ENCODE data around the gene JTB. TPM values are rescaled to one million over a fixed set of nuclear protein-coding genes. Genes with fewer than 3 reads are reported as not detected.

Gene JTB
- total and polyA plus RNA-seq, 9 of the 15 experiments (the other 6 are each of a cell fraction or from before 2014, with no cell fraction given) = 24.7 to 308 (median 151) TPM

DNA sequence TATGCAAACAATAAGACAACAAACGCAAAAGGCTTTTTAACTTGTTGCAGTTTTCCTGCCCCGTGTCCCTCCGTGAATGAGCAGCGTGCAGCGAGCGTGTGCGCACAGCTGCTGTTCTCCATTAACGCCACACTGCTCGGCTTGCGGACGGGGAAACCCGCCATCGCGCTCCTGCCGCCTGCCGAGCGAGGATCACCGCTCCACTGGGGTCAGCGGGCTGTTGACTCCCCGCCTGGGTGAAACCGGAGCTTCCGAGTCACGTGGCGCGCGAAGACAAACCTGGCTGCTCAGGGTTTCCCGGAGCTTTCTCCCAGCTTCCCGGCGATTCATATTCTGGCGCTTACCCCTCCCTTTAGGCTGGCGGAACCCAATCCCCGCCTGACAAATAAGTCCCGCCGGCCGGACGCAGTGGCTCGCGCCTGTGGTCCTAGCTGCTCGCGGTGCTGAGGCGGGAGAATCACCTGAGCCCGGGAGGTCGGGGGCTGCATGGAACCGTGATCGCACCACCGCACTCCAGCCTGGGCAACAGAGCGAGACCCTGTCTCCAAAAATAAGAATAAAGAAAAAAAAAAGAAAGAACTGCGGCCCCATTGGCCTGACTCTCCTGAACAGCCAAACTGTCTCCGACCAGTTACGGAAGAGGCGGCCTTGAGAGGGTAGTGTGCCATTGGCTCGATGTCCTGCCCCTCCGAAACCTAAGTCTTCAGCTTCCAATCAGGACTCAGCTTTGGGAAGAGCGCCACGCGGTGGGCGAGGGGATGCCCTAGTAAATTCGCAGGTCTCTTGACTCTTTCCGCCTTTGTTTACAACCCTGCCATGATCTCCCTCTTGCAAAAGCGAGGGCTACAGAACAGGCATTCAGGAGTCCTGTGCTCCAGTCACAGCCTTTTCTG, 10.1 kb downstream of the JTB start, which contains the start of gene CREB3L4 (continued):
- TF ChIP-seq THRA (IDR thresholded peaks at IDR 0.05) (no peak), SP2 (IDR thresholded peaks at IDR 0.05; ENCODE audit: extremely low read depth, low read depth, low read length, poor library complexity, severe bottlenecking) (peak; percentile 79), SP1 (CRISPR knock-in tag; IDR thresholded peaks at IDR 0.05) (peak; percentile 63; the same call in 1 of the 2 replicates), SUPT5H (IDR thresholded peaks at IDR 0.05) (peak; percentile 89), TCF7 (IDR thresholded peaks at IDR 0.05; ENCODE audit: borderline replicate concordance) (no peak), DLX4 (CRISPR knock-in tag; IDR thresholded peaks at IDR 0.05) (no peak), FOS (IDR thresholded peaks at IDR 0.05; ENCODE audit: extremely low read depth, insufficient read length) (peak; percentile 94), SMARCA4 (IDR thresholded peaks at IDR 0.05) (peak; percentile 75; the same call in 1 of the 2 replicates), ZKSCAN1 (IDR thresholded peaks at IDR 0.05; ENCODE audit: low read depth, low read length) (peak; percentile 9; the same call in 1 of the 2 replicates), MCM5 (IDR thresholded peaks at IDR 0.05; ENCODE audit: low read depth) (no peak), ARID4B (CRISPR knock-in tag; IDR thresholded peaks at IDR 0.05) (peak; percentile 15; the same call in 1 of the 2 replicates), ETV1 (tag; conservative IDR thresholded peaks at IDR 0.05; ENCODE audit: low read depth) (no peak)
- TF ChIP-seq, protein P1, sequence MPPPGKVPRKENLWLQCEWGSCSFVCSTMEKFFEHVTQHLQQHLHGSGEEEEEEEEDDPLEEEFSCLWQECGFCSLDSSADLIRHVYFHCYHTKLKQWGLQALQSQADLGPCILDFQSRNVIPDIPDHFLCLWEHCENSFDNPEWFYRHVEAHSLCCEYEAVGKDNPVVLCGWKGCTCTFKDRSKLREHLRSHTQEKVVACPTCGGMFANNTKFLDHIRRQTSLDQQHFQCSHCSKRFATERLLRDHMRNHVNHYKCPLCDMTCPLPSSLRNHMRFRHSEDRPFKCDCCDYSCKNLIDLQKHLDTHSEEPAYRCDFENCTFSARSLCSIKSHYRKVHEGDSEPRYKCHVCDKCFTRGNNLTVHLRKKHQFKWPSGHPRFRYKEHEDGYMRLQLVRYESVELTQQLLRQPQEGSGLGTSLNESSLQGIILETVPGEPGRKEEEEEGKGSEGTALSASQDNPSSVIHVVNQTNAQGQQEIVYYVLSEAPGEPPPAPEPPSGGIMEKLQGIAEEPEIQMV (tag; conservative IDR thresholded peaks at IDR 0.05; ENCODE audit: low read depth) = no peak
- TF ChIP-seq, protein P2, sequence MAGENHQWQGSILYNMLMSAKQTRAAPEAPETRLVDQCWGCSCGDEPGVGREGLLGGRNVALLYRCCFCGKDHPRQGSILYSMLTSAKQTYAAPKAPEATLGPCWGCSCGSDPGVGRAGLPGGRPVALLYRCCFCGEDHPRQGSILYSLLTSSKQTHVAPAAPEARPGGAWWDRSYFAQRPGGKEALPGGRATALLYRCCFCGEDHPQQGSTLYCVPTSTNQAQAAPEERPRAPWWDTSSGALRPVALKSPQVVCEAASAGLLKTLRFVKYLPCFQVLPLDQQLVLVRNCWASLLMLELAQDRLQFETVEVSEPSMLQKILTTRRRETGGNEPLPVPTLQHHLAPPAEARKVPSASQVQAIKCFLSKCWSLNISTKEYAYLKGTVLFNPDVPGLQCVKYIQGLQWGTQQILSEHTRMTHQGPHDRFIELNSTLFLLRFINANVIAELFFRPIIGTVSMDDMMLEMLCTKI (IDR thresholded peaks at IDR 0.05; ENCODE audit: partially characterized antibody) = no peak
